Measurements from ENCODE around the gene RNF123.
A peak's percentile ranks its signal among the peaks of the same experiment; 100 is the strongest.
"Not testable (repeated sequence)": the region's sequence is repeated elsewhere in the genome, so short reads cannot be mapped to it uniquely, and the experiment has no call there.

RNF123 gene

GRCh38 chr3:49727924-49728361, 38.6 kb downstream of the RNF123 start:
- peak in 3 of 10 donors; percentile 6 to 81 (median 78) for DNase-seq
- intact Hi-C loops (cut with DNase I) = loop anchor here (10.0 kb wide), 1 partner anchor 107 kb away; no protein-coding TSS in a partner anchor

- DNase-seq = peak in 1 of 10 donors; percentile 53
- intact Hi-C loops (cut with DNase I) = loop anchor here (10.0 kb wide), 1 partner anchor 105 kb away; no protein-coding TSS in a partner anchor
Observed at GRCh38 chr3:49729966-49730609, 40.7 kb downstream of the RNF123 start.

GRCh38 chr3:49732597-49732996, 43.2 kb downstream of the RNF123 start:
- intact Hi-C loops (cut with DNase I) = no loop called here
- no peak for DNase-seq

GRCh38 chr3:49733551-49733950, 44.2 kb downstream of the RNF123 start:
- DNase-seq = no peak
- intact Hi-C loops (cut with DNase I) = no loop called here

GRCh38 chr3:49734752-49735151, 45.4 kb downstream of the RNF123 start:
- intact Hi-C loops (cut with DNase I) = no loop called here
- DNase-seq = no peak

- intact Hi-C loops (cut with DNase I) = no loop called here
Observed at GRCh38 chr3:49738067-49738713, 48.8 kb downstream of the RNF123 start.

GRCh38 chr3:49740427-49740826, 51.1 kb downstream of the RNF123 start:
- DNase-seq = no peak
- intact Hi-C loops (cut with DNase I) = no loop called here

More at GRCh38 chr3:49738067-49738713, 48.8 kb downstream of the RNF123 start:
- DNase-seq = no peak

GRCh38 chr3:49745986-49746385, 56.6 kb downstream of the RNF123 start:
- intact Hi-C loops (cut with DNase I) = no loop called here
- no peak for DNase-seq

- intact Hi-C loops (cut with DNase I) = no loop called here
- DNase-seq = peak in 1 of 10 donors; percentile 44
Observed at GRCh38 chr3:49747792-49748480, 58.6 kb downstream of the RNF123 start.

GRCh38 chr3:49748874-49749273, 59.5 kb downstream of the RNF123 start:
- intact Hi-C loops (cut with DNase I); DNase-seq: not testable (repeated sequence)

- no peak for DNase-seq
- intact Hi-C loops (cut with DNase I) = no loop called here
Observed at GRCh38 chr3:49750056-49750455, 60.7 kb downstream of the RNF123 start.

GRCh38 chr3:49751501-49751900, 62.1 kb downstream of the RNF123 start:
- intact Hi-C loops (cut with DNase I) = no loop called here
- DNase-seq = no peak

GRCh38 chr3:49754536-49754935, 65.2 kb downstream of the RNF123 start:
- intact Hi-C loops (cut with DNase I) = no loop called here
- DNase-seq = no peak

GRCh38 chr3:49756036-49756435, 66.7 kb downstream of the RNF123 start:
- intact Hi-C loops (cut with DNase I) = no loop called here
- DNase-seq = no peak

GRCh38 chr3:49757197-49757596, 67.8 kb downstream of the RNF123 start:
- intact Hi-C loops (cut with DNase I) = no loop called here
- no peak for DNase-seq

- DNase-seq = no peak
- intact Hi-C loops (cut with DNase I) = no loop called here
Observed at GRCh38 chr3:49759226-49759625, 69.9 kb downstream of the RNF123 start.

GRCh38 chr3:49761661-49762060, 72.3 kb downstream of the RNF123 start:
- intact Hi-C loops (cut with DNase I) = no loop called here
- DNase-seq = no peak

GRCh38 chr3:49763981-49764380, 74.6 kb downstream of the RNF123 start:
- intact Hi-C loops (cut with DNase I) = no loop called here
- no peak for DNase-seq

- intact Hi-C loops (cut with DNase I) = no loop called here
- DNase-seq = no peak
Observed at GRCh38 chr3:49769286-49769915, 80.0 kb downstream of the RNF123 start.

- no peak for DNase-seq
- intact Hi-C loops (cut with DNase I) = no loop called here
Observed at GRCh38 chr3:49769926-49770325, 80.6 kb downstream of the RNF123 start.
